ENCODE data around the gene CNTN2.

Gene CNTN2

DNA sequence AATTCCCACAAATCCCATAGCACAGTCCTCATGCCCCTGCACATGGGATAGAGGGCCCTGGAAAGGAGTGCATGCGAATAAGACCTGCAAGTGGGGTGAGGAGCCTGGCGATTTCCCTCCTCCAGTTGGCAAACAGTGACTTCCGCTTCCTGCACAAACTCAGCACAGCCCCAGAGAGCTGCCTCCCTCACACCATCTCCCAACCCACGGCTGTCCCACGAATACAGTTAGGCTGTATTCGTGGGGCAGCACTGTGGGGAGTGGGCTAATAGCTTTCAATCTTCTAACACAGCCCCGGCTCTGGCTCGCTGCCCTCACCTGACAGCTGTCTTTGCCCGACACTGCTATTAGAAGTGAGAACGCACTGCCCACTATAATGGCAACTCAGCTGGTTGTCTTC lies 28.2 kb upstream of the CNTN2 start:
- TF ChIP-seq CTCF (IDR thresholded peaks at IDR 0.05; ENCODE audit: borderline replicate concordance, insufficient read depth, low read depth, low read length) = no peak
- H3K4me3 ChIP-seq (ENCODE audit: low read depth, low read length) = no peak overlapping the region

GRCh38 chr1:205015241-205015640 lies 27.8 kb upstream of the CNTN2 start:
- no peak overlapping the region for H3K4me3 ChIP-seq (ENCODE audit: low read depth, low read length)
- no peak for TF ChIP-seq CTCF (IDR thresholded peaks at IDR 0.05; ENCODE audit: borderline replicate concordance, insufficient read depth, low read depth, low read length)

DNA sequence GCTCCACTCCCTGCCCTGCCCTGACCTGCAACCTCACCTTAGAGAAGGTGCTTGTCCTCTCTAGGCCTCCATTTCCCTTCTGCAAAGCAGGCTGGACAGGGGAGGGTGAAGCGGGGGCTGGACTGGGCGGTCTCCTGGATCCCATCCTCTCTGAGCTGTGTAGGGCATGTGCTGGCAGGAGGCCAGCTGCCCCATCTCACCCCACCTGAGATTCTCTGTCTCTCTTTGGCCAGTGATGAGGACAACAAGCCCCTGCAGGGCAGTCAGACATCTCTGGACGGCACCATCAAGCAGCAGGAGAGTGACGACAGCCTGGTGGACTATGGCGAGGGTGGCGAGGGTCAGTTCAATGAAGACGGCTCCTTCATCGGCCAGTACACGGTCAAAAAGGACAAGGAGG lies 26.9 kb upstream of the CNTN2 start:
- no peak for TF ChIP-seq CTCF (IDR thresholded peaks at IDR 0.05; ENCODE audit: borderline replicate concordance, insufficient read depth, low read depth, low read length)
- H3K4me3 ChIP-seq (ENCODE audit: low read depth, low read length) = no peak overlapping the region

DNA sequence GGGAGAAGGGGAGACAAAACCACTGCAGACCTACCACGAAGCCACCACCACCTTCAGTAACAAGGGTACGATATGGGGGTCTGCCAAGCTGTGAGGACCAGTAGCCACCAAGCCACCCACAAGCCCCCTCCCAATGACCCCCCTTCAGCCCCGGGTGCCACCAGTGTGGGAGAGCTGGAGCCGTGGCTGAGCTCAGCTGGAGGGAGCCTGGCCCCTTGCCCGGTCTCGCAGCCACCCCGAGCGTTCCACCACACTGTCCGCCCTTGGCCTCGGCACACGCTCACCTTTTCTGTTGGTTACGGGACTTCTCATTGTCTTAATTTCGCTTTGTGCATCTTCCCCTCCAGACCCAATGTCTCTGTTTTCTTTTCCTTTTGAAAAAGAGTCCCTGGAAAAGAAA lies 26.4 kb upstream of the CNTN2 start:
- no peak for TF ChIP-seq CTCF (IDR thresholded peaks at IDR 0.05; ENCODE audit: borderline replicate concordance, insufficient read depth, low read depth, low read length)
- H3K4me3 ChIP-seq (ENCODE audit: low read depth, low read length) = no peak overlapping the region

DNA sequence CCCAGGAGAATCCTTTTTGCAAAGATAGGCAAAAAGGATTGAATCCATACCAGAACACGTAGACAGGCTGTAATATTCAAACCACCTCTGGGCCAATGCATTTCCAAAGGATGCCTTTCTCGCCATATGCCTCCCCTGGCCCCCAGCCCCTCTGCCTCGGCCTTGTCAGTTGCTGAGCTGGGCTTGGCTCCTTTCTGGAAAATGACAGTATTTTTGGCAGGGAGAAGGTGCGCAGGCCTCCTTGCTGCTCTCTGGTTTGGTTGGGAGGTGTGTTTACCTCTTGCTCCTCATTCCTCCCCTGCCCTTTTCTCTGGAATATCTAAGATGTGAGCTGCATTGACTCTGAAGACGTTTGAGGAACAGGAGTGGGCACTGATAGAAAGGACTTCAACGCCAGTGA lies 26.0 kb upstream of the CNTN2 start:
- TF ChIP-seq CTCF (IDR thresholded peaks at IDR 0.05; ENCODE audit: borderline replicate concordance, insufficient read depth, low read depth, low read length) = no peak
- no peak overlapping the region for H3K4me3 ChIP-seq (ENCODE audit: low read depth, low read length)

DNA sequence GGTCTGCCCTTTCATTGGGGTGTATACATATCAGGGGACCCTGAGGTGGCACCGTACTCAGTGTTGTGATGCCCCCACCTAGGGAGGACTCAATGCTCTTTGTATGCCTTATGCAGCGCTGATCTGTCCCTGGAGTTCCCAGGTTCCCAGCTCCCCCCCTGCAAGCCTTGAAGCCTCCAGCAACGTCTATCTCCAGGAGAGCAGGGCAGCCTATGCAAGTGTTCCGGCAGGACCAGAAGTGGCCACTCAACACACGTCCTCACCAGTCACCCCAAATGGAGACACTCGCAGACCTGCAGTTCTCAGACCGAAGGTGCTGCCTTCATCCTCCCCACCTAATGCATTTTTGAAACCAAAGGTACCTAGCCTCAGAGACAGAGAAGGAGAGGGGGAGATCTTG lies 25.2 kb upstream of the CNTN2 start:
- no peak for TF ChIP-seq CTCF (IDR thresholded peaks at IDR 0.05; ENCODE audit: borderline replicate concordance, insufficient read depth, low read depth, low read length)
- no peak overlapping the region for H3K4me3 ChIP-seq (ENCODE audit: low read depth, low read length)

GRCh38 chr1:205018381-205018780 lies 24.6 kb upstream of the CNTN2 start:
- no peak for TF ChIP-seq CTCF (IDR thresholded peaks at IDR 0.05; ENCODE audit: borderline replicate concordance, insufficient read depth, low read depth, low read length)
- no peak overlapping the region for H3K4me3 ChIP-seq (ENCODE audit: low read depth, low read length)

Measured in GM12875 (cell line).